ENCODE results near the gene GRIK5.
A peak's percentile ranks its signal among the peaks of the same experiment; 100 is the strongest.

Gene GRIK5

GRCh38 chr19:42086770-42087550, 17.0 kb upstream of the GRIK5 start:
- no peak for FAIRE-seq
- TF ChIP-seq PAX5 (IDR thresholded peaks at IDR 0.05; ENCODE audit: insufficient read depth, low read length, severe bottlenecking), result no peak
- peak; percentile 1; the same call in 1 of the 2 replicates for TF ChIP-seq POLR2A (IDR thresholded peaks at IDR 0.05; ENCODE audit: low read depth, low read length)
- no peak for DNase-seq (ENCODE audit: insufficient read length, low spot score)

DNA sequence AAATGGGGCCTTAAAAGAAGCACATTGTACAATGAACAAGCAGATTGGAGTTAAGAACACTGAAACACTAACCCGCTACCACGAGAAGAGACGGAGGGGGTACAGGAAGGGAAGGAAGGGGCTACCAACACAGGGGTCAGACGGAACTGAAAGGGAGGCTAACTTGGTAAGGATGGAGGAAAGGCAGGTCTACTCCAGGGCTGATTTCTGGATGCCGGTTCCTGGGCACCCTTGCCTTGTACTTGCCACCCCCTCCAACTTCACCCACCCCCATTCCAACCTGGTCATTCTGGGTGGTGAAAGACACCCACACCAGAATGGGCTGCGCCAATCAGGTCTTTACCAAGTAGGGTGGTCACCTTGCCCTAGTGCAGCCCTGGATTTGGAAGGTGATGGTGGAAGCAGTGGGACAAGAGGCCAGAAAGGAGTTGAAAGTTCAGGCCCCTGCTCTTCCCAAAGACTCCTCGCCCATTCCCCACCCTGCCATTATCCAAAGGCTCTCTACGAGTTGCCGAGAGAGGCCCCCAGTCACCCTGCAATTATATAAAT, 16.3 kb upstream of the GRIK5 start:
- no peak for DNase-seq (ENCODE audit: insufficient read length, low spot score)
- FAIRE-seq, result peak; percentile 50

GRCh38 chr19:42083537-42083936, 13.5 kb upstream of the GRIK5 start:
- no peak for FAIRE-seq
- no peak for DNase-seq (ENCODE audit: insufficient read length, low spot score)
- TF ChIP-seq SPI1 (IDR thresholded peaks at IDR 0.05; ENCODE audit: low read depth, low read length) (no peak), POU2F2 (IDR thresholded peaks at IDR 0.05; ENCODE audit: low read depth, low read length) (no peak), TAF1 (IDR thresholded peaks at IDR 0.05; ENCODE audit: low read depth, low read length) (no peak), POLR2AphosphoS5 (IDR thresholded peaks at IDR 0.05; ENCODE audit: low read depth, low read length) (no peak), POLR2A (IDR thresholded peaks at IDR 0.05; ENCODE audit: low read depth, low read length) (no peak), PAX5 (IDR thresholded peaks at IDR 0.05; ENCODE audit: insufficient read depth, low read length, severe bottlenecking) (no peak)

More for the DNA sequence above, 16.3 kb upstream of the GRIK5 start:
- TF ChIP-seq POU2F2 (IDR thresholded peaks at IDR 0.05; ENCODE audit: low read depth, low read length) (no peak), TAF1 (IDR thresholded peaks at IDR 0.05; ENCODE audit: low read depth, low read length) (no peak), POLR2AphosphoS5 (IDR thresholded peaks at IDR 0.05; ENCODE audit: low read depth, low read length) (peak; percentile 29; the same call in 1 of the 2 replicates)

- TF ChIP-seq TAF1 (IDR thresholded peaks at IDR 0.05; ENCODE audit: low read depth, low read length) (no peak), POLR2AphosphoS5 (IDR thresholded peaks at IDR 0.05; ENCODE audit: low read depth, low read length) (no peak), POU2F2 (IDR thresholded peaks at IDR 0.05; ENCODE audit: low read depth, low read length) (no peak), POLR2A (IDR thresholded peaks at IDR 0.05; ENCODE audit: low read depth, low read length) (no peak), SPI1 (IDR thresholded peaks at IDR 0.05; ENCODE audit: low read depth, low read length) (no peak), PAX5 (IDR thresholded peaks at IDR 0.05; ENCODE audit: insufficient read depth, low read length, severe bottlenecking) (no peak)
- DNase-seq (ENCODE audit: insufficient read length, low spot score) (no peak), FAIRE-seq (peak; percentile 57)
Measured at GRCh38 chr19:42081584-42082203, 11.7 kb upstream of the GRIK5 start.

- TF ChIP-seq POLR2A (IDR thresholded peaks at IDR 0.05; ENCODE audit: low read depth, low read length), result no peak
- no peak for TF ChIP-seq SPI1 (IDR thresholded peaks at IDR 0.05; ENCODE audit: low read depth, low read length)
- TF ChIP-seq PAX5 (IDR thresholded peaks at IDR 0.05; ENCODE audit: insufficient read depth, low read length, severe bottlenecking), result no peak
- TF ChIP-seq POLR2AphosphoS5 (IDR thresholded peaks at IDR 0.05; ENCODE audit: low read depth, low read length), result no peak
- no peak for TF ChIP-seq TAF1 (IDR thresholded peaks at IDR 0.05; ENCODE audit: low read depth, low read length)
- TF ChIP-seq POU2F2 (IDR thresholded peaks at IDR 0.05; ENCODE audit: low read depth, low read length), result no peak
- FAIRE-seq (no peak), DNase-seq (ENCODE audit: insufficient read length, low spot score) (no peak)
Measured at GRCh38 chr19:42080764-42081375, 10.9 kb upstream of the GRIK5 start.

DNA sequence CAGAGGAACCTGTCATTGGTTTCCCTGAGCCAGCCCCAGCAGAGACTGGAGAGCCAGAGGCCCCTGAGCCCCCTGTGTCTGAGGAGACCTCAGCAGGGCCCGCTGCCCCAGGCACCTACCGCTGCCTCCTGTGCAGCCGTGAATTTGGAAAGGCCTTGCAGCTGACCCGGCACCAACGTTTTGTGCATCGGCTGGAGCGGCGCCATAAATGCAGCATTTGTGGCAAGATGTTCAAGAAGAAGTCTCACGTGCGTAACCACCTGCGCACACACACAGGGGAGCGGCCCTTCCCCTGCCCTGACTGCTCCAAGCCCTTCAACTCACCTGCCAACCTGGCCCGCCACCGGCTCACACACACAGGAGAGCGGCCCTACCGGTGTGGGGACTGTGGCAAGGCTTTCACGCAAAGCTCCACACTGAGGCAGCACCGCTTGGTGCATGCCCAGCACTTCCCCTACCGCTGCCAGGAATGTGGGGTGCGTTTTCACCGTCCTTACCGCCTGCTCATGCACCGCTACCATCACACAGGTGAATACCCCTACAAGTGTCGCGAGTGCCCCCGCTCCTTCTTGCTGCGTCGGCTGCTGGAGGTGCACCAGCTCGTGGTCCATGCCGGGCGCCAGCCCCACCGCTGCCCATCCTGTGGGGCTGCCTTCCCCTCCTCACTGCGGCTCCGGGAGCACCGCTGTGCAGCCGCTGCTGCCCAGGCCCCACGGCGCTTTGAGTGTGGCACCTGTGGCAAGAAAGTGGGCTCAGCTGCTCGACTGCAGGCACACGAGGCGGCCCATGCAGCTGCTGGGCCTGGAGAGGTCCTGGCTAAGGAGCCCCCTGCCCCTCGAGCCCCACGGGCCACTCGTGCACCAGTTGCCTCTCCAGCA, 10.1 kb upstream of the GRIK5 start:
- DNase-seq (ENCODE audit: insufficient read length, low spot score) (no peak), FAIRE-seq (no peak)
- no peak for TF ChIP-seq PAX5 (IDR thresholded peaks at IDR 0.05; ENCODE audit: insufficient read depth, low read length, severe bottlenecking)
- TF ChIP-seq POLR2A (IDR thresholded peaks at IDR 0.05; ENCODE audit: low read depth, low read length), result no peak

DNA sequence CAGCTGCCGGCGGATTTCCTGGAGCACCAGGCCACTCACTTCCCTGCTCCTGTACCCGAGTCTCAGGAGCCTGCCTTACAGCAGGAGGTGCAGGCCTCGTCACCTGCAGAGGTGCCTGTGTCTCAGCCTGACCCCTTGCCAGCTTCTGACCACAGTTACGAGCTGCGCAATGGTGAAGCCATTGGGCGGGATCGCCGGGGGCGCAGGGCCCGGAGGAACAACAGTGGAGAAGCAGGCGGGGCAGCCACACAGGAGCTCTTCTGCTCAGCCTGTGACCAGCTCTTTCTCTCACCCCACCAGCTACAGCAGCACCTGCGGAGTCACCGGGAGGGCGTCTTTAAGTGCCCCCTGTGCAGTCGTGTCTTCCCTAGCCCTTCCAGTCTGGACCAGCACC, 9.3 kb upstream of the GRIK5 start:
- FAIRE-seq (no peak), DNase-seq (ENCODE audit: insufficient read length, low spot score) (no peak)
- TF ChIP-seq SPI1 (IDR thresholded peaks at IDR 0.05; ENCODE audit: low read depth, low read length) (no peak), POLR2AphosphoS5 (IDR thresholded peaks at IDR 0.05; ENCODE audit: low read depth, low read length) (no peak), POU2F2 (IDR thresholded peaks at IDR 0.05; ENCODE audit: low read depth, low read length) (no peak), PAX5 (IDR thresholded peaks at IDR 0.05; ENCODE audit: insufficient read depth, low read length, severe bottlenecking) (no peak), TAF1 (IDR thresholded peaks at IDR 0.05; ENCODE audit: low read depth, low read length) (no peak), POLR2A (IDR thresholded peaks at IDR 0.05; ENCODE audit: low read depth, low read length) (no peak)

DNA sequence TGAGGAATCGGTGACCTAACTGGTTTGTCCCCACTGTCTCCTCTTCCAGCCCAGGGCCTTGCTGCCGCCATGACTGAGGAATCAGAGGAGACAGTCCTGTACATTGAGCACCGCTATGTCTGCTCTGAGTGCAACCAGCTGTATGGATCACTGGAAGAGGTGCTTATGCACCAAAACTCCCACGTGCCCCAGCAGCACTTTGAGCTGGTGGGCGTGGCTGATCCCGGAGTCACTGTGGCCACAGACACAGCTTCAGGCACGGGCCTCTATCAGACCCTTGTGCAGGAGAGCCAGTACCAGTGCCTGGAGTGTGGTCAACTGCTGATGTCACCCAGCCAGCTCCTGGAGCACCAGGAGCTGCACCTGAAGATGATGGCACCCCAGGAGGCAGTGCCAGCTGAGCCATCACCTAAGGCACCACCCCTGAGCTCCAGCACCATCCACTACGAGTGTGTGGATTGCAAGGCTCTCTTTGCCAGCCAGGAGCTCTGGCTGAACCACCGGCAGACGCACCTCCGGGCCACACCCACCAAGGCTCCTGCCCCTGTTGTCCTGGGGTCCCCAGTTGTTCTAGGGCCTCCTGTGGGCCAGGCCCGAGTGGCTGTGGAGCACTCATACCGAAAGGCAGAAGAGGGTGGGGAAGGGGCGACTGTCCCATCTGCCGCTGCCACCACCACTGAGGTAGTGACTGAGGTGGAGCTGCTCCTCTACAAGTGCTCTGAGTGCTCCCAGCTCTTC, 8.7 kb upstream of the GRIK5 start:
- TF ChIP-seq TAF1 (IDR thresholded peaks at IDR 0.05; ENCODE audit: low read depth, low read length) (no peak), POU2F2 (IDR thresholded peaks at IDR 0.05; ENCODE audit: low read depth, low read length) (no peak), POLR2AphosphoS5 (IDR thresholded peaks at IDR 0.05; ENCODE audit: low read depth, low read length) (no peak), POLR2A (IDR thresholded peaks at IDR 0.05; ENCODE audit: low read depth, low read length) (no peak), PAX5 (IDR thresholded peaks at IDR 0.05; ENCODE audit: insufficient read depth, low read length, severe bottlenecking) (no peak), SPI1 (IDR thresholded peaks at IDR 0.05; ENCODE audit: low read depth, low read length) (no peak)
- no peak for FAIRE-seq
- DNase-seq (ENCODE audit: insufficient read length, low spot score), result no peak

Data from GM12891 (cell line).